Measurements from ENCODE around the gene ATG4C. TPM values are rescaled to one million over a fixed set of nuclear protein-coding genes. Genes with fewer than 3 reads are reported as not detected.

Gene ATG4C
- total RNA-seq, 1 donor from 2014 or later, result 11.1 TPM

DNA sequence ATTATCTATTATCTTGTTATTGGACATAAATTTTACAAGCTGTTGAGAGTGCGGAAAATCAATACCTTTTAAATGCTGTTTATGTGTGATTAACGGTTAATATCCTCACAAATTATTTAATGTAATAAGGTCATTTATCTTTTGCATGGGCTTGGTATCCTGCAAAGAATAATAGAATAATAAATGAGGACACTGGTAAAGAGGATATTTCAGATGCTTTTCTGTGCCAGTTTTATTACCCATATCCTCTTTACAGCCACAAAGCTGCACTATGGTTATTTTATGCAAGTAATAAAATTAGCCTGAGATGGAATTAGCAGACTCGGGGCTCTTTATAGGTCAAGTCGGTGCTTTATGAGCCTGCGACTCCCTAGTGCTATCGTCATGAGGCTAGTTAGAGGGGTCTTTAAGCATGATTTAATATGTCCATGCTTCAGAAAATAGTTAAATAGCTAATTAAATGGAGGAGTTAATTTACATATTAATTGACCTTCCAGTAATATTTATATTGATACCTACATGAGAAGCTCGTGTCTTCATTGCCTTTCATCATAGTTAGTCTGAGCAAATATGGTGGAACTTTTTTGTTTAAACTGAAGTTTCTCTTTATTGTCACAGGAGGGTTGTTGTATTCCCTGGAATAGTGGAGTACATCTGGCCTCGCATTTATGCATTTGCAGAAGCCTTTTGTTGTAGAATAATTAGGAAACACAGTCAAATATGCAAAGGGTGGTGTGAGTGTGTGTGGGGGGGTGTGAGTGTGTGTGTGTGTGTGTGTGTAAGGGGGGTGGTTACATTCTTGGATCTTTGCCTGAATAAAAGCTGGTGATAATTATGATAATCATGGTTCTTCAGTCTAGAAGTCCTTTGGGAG lies 120.3 kb downstream of the ATG4C start:
- DNase-seq (ENCODE audit: low spot score), result no peak

DNA sequence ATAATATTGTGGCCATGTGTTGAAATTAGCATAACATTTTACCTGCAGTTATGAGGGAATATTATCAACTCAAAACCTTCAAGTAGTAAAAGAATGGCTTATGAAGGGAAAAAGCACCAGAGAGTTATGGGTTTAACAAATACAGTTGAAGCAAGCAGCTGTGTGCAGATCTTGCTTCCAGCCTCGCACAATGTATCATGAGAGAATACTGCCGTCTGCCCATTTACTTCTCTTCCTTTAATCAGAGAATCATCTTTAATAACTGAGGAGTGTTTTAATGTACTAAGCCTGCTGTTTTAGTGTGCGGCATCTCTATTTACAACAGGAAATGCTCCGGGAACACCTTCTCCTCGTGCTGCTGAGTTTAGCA lies 120.9 kb downstream of the ATG4C start:
- no peak for DNase-seq (ENCODE audit: low spot score)

DNA sequence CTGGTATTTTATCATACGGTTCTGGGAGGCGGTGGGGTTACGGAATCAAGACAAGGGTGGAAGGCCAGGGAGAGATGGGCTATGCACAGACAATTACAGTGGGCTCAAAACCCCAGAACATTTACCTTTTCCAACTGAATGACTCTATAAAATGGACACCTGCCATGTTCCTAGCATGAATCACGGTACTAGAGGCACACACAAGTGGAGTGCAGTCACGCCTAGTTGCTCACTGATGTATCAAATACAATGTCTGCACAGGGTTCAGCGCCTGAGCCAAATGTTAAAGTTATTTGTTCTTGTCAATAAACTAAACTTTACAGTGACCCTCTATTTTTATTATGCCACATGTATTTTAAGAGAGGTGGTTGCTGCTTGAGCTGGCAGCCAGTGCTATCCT lies 121.4 kb downstream of the ATG4C start:
- DNase-seq (ENCODE audit: low spot score), result no peak

DNA sequence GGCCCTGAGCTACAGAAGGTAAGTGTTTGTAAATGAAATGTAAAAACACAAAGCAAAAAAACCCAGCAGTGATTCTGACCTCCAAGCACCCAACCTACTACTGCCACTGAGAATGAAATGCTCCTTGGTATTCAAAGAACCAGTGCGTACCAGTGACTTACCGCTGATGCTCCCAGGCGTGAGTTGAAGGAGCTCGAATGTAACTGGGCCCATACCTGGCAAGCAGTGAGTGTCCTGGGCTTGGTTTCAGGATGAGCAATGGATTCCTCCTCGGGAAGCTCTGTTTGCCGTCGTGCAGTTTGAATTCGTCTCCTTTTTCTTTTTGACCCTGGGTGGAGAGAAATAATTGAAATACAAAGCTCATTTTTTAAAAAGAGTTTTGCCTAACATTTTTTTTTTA lies 121.9 kb downstream of the ATG4C start:
- DNase-seq (ENCODE audit: low spot score), result no peak

DNA sequence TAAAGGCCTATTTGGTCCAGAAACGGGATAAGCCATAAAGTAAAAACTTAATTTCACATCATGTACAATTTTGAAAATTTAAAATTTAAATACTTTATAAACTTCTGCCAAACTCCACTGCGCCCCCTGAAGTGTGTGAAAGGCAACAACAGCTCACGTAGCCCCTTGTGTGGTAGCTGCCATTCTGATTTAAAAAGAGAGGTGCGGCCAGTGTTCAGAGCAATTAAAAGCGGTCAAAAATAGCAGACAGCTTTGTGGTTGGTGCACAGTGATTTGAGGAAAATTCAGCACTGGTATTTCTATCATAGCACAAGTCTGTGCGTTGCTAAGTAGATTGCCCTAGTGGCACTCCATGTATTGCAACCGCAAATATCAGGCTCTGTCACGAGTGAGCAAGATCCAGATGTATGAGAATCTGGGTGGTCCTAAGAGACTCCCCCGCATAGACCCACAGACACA lies 122.5 kb downstream of the ATG4C start:
- no peak for DNase-seq (ENCODE audit: low spot score)

DNA sequence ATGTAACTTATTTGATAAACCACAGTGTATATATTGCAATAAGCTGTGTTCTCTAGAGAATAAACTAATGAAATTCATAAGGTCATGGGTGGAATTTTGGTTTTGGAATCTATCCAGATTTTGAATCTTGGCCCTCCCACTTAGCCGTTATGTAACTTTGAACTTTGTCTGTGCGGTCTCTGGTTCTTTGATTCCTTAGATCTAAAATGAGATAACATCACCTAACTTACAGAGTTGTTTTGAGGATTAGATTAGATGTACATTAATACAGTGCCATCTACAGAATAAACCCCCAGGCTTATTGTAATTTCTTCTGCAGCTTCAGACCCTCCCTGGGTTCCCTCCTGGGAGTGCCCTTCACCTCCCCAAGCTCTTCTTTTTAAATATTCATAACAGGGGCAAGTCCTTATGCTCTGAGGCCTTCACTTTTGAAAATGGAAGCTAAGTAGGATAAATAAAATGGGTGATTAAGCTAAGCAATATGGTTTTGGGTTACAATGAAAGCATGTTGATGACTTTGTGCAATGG lies 124.3 kb downstream of the ATG4C start:
- no peak for DNase-seq (ENCODE audit: low spot score)

DNA sequence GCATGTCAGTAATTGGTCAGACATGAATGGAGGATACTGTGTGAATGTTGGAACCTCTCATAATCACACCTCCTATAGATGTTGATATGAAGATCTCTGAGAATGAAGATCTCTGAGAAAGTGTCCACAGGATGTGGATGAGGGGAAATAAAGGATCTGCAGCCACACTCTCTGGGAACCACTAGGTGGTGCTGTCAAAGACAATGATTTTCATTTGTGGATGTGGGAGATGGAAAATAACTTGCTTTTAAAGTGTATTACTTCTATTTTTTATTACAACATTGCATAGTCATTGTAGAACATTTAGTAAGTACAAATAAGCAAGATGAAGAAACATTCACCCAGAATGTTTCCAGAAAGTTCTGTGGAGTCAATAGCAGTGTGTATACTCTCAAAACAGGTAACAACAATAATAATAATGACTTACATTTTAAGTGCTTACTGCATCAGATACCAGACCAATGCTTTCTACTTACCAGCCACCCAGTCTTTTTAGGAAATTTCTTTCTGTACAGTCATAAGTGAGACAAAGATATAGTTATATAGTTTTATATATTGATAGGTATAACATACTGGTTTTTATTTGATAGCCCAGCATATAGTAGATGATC lies 128.2 kb downstream of the ATG4C start:
- DNase-seq (ENCODE audit: low spot score), result no peak

Other genes with a start within 250 kb of the ATG4C start
- 16.1 TPM for gene ANGPTL3, start 186.6 kb upstream of the ATG4C start, total RNA-seq (ENCODE audit: insufficient read depth, low replicate concordance)
- gene DOCK7, start 95.7 kb upstream of the ATG4C start, total RNA-seq (ENCODE audit: insufficient read depth, low replicate concordance), result 293 TPM

Measured in umbilical cord (tissue), 2 donors.